Fibroblast of skin of left biceps (primary cell): ENCODE measurements around the gene SPON1.

ENCODE experiments used
- DNase-seq, 2 experiments: peaks; one replicate each; pipeline ENCODE4 v3.0.0-alpha.2; 2013; ENCODE audit warnings: low read depth in 2 of 2

SPON1 gene

DNA sequence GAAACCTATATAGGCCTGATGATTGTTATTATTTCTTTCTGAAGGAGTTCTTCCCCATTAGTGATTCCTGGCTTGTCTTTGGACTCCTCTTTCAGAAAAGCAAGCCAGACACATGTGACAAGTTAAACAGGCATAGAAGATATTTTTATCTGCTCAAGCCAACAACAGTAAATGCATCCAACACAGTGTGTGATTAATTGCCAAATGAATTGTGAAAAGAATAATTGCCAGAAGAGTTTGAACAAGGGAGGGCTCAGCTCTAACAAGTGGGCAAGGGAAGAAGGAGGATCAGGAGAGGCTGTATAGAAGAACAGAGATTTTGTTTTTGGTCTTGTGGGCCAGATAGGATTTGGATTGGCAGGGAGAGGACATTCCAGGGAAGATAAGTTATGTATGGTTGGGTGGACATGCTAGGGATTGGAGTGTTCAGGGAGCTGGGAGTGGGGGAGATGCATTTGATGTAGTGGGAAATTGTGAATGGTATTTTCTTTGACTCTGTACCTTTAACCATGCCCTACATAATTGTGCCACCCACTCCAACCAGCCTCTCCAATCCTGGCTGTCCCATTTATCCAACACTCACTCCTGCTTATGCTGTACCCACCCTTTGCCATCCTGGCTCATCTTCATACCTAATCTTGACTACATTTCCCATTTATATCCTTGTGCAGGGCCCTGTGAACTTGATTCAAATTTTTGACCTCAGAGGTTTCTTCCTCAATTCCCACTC, 223.7 kb downstream of the SPON1 start:
- DNase-seq = no peak

DNA sequence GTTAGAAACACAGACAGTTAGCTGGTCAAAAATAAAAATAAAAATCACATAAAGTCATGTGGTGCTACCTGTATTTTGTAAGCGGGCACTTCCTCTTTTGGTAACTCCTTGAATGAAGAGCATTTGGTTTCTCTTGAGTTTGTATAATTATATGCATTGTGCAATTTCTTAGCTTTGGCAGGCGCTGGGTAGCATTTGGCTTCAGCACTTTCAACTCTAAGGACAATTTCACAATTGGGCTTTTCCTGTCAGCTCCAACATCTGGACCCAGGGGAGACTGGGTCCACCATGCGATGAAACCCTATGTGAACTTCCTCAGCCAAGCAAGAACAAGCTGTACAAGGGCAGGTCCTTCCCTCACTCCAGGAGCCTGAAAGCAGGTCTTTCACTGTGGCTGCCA, 227.4 kb downstream of the SPON1 start:
- no peak for DNase-seq

DNA sequence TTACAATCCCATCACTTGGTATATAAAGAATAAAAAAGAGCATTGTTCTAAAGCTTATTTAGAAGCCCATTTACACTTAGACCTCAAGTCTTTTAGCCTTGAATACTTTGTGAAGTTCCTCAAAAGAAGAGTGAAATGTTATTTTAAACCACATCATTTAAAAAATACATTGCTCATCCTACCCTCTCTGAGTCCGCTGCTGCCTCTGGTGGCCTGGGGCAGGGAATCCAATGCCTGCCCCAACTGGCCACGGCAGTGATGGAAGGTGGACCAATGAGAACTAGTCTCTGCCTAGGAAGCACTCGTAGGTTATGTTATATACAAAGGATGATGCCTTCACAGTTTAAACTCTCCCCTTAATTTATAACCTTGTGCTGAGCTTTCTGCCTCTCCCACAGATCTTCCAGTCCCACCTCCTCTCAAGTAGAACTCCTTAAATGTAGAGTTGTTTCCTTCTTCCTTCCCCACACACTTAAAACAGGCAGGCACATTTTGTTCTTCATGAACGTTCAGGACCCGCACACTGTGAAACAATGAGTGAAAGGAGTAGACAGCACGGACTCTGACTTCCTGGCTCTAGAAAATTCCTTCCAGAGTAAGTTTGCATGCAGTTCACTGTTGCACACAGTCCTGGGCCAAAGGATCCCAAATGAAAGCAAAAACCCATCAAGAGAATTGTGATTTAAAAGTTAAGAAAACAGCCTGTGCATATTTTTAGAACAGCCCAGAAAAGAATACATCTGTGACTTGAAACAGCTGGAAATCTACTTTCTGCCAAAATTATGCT, 228.7 kb downstream of the SPON1 start:
- DNase-seq = no peak

DNA sequence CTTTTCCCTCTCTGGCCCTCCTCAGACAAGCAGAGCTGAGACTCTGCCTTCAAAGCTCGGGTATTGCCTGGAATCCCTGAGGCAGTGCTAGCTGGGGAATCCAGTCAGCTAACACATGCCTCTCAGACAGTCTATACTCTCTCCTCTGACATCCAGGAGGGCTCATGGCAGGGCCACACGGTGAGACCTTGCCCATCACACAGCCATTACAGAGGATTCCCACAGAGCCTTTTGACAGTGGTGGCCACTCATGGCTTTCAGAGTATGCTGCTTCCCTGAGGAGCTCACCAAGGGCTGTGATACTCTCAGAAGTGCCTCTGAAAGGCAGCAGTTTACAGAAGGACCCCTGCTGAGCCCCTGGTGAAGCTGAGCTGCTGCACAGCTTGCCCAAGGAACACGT, 231.1 kb downstream of the SPON1 start:
- no peak for DNase-seq

DNA sequence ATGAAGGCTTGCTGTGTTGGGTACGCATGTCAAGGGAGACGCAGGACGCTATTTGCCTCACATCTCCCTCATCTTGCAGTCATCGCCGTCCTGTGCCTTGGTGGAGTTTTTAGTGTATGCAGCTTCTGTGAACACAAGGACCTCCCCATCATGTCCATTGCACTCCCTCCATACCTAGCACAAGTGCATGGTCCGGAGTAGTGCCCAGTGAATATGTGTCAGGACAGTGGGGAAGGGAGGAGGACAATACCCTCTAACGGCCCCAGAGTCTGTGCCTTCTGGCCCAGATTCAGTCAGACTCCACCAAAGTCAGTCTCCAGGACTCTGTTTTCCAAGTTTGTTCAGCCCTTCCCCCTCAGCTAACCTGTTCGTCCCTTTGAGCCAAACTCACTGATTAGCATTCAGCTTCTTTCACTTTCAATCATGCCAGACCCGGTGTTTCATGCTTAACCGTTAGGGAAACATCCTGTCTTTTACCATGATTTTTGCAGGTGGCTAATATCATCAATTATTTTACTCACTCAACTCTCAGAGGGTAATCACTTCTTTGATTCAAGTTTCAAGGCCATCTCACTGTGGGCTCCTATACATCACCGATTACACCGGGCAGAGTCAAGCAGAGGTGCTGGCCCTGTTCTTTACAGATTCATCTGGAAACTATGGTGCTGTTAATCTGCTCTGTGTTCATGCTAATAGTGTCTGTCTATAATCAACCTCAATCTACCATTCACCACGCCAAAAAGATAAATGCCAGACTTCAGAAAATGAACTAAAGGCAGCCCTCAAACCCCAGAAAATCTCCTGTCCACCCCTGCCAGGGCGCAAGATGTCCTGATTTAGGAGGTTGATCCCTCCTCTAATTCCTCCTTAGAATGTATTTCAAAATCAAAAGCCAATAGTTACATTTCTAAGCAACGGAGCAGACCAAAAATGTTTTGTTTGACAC, 240.0 kb downstream of the SPON1 start:
- DNase-seq = no peak

DNA sequence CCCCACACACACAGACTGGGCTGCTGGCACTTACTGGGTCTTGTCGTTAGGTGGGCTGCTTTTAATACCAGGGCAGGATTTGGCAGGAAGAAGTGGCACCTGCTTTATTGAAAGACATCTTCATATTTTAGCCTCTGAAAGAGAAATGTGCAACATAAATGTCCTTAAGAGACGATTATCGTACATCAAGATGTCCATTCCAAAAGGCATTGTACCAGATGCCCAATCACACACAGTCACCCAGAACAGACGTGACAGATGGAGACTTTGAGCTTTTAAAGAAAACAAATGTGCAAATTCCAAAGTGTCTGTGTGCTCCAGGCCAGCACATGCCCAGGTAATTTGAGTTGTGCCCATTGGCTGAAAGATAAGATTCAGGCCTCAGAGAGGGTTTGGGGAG, 240.8 kb downstream of the SPON1 start:
- no peak for DNase-seq

DNA sequence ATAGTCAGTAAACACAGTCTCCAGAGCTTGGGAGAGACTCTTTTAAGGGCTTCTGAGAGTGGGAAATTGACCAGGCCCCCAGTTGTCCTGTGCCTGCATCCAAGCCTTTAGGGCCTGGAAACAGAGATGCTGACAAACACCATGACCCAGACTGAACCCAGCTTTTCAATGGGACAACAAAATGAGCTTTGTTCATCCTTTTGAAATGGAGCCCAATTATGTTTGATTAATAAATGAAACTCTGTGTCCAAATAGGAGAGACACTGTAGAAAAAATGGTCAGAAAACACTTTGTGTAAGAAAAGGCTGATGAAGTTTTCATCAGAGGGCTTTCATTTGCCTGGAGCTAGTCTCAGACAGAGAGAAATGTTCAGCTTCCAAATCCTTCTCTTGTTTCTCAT, 250.5 kb downstream of the SPON1 start:
- no peak for DNase-seq

DNA sequence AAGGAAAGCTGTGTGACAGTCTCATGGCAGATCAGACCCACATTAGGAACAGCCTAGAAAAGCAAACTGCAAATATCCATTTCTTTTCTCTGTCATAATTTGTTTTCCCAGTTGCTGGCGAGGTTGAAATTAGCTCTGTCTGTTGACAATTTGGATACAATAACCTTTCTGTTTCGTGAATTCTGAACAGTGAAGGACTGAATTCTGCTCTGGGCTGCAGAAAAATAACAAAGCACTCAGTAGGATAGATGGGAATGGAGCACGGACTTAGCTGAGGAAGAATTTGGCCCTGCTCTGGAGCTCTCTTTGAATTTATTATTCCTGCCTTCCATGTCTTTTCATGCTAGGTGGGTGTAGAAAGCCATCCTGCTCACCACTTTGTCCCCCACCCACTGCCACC, 256.2 kb downstream of the SPON1 start:
- DNase-seq = no peak

DNA sequence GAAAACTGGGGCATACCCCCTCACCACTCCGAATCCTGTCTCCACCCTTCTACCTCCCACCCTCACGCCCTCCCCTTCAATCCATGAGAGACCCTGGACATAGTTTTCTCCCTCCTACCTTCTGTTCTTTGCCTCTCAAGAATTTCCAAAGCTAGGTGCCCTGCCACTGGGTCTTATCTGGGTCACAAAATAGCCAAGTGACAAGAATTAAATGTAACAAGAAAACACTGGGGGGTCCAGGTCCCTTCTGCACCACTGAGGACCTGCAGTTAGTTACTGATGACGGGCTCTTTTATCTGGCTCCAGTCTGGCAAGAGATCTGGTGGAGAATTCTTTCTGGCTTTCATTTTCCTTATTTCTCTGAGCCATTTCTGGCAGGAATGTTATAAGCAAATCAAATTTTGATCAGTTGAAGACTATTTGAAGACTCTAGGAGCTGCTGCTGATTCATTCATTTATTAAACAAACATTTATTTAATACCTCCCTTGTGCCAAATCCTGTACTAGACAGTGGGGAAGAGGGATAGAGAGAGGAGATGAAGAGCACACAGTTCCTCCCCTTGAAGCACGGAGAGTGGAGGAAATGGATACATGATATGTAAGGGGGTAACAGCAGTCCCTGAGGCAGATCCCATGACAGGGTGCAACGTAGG, 261.2 kb downstream of the SPON1 start:
- DNase-seq = no peak

DNA sequence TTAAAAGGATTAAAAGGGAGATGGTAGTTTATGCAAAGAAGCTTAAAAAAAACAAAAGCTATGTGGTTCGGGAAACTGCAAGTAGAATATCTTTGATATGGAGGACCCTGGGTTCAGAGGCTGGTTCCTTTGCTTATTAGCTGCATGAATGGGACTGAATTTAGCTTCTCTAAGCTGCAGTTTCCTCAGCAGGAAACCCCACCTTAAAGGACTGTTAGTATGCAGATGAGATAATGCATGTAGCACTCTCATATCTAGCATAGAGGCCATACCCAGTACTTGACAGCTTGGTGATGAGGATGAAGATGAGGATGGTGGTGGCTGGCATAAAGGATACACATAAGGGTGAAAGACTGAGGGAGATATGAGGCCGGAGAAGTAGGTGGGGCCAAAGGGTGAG, 261.9 kb downstream of the SPON1 start:
- DNase-seq = no peak

DNA sequence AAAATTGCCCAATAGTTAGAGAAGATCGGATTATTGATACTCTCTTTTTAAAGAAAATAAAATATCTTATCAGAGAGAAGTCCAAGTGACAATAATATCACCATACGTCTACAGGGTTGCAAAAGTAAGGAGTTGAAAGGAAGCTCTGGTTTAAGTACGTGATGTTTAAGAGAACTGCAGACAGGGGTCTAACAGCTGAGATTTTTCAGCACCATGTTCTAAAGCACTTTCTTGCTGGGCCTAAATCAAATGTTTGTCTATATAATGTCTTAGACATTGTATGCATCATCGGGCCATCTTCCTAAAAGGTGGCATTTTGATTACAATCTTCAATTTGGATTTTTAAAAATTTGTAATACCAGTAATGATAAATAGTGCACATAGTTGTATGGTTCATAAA, 263.1 kb downstream of the SPON1 start:
- DNase-seq = no peak

DNA sequence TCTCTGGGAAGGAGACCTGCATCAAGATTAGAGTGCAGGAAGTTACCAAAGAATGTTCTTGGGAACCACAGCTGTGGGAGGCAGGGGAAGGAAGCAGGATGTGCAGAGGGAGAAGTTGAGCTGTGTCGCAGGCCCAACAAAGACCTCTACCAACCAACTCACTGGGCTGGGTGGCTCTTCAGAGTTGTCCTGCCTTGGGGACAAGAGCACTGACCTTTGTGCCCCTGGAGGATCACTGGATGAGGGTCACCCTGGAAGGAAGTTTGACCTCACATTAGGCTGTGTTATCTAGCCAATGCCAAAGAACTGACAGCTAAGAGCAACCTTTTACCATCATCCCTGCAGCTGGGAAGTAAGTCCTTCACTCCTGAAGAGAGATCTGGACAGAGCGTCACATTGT, 265.8 kb downstream of the SPON1 start:
- DNase-seq = no peak

DNA sequence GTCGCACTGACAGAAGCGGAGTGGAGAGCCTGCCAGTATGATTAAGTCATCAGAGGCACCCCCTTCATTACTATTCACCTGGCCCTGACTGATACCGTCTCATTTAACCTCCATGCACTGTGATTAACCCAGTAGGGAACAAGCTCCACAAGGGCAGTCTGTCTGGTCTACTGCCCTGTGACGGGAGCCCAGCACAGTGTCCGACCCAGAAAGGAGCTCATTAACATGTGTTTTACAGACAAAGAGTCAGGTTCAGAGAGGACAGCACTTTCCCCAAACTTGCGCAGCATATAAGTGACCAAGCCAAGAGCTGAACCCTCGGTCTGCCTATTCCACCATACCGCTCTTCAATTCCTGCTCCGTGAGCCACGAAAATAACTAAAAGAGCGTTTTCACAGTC, 266.9 kb downstream of the SPON1 start:
- DNase-seq = no peak

DNA sequence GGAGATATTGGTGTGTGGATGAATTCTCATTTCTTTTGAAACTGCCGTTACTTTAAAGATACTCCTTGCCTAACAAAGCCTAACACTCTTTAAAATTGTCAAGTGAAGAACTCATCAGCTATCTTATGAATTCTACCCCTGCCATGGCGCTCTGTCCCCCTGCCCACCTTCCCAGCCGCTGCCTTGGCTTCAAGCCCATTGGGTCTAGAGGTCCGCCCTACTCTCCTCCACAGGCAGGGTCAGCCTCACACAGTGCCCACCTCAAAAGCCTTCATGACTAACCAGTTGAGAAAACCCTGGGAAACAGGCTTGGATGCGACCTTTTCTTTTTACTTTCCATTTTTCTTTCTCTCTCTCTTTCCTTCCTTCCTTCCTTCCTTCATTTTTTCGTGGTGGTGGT, 267.9 kb downstream of the SPON1 start:
- no peak for DNase-seq

DNA sequence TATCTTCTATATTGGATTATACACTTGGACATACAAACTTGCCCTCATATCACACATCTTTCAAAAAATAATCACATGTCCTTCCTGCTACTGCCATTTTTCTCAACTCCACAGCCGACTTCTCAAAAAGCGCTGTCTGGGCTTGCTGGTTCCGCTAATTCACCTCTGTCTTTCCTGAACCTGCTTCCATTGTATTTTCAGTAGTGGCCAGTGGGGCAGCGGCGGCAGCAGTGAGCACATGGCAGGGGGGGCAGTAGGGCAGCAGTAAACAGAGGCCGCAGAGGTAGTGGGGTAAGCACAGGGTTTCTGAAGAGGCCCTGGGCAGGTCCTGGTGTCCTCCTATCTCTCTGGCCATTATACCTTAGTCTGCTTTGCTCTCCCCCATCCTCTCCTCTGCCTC, 270.1 kb downstream of the SPON1 start:
- no peak for DNase-seq

DNA sequence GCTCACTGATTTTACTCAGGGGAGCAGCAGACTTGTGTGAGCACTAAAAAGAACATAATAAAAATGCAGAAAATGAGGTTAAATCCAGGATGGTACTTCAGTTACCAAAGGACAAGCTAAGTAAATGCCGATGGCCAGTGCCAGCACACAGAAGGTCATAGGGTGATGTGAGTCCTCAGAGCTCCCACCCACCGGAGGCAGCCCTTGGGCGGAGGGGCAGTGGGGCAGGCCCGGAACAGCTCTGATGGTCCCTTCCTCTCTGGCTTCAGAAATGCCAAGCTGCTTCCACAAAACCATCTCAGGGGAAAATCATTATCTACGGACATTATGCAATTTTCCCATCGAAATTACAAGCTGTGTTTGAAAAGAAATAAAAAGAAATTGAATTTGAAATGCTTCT, 271.9 kb downstream of the SPON1 start:
- DNase-seq = no peak

DNA sequence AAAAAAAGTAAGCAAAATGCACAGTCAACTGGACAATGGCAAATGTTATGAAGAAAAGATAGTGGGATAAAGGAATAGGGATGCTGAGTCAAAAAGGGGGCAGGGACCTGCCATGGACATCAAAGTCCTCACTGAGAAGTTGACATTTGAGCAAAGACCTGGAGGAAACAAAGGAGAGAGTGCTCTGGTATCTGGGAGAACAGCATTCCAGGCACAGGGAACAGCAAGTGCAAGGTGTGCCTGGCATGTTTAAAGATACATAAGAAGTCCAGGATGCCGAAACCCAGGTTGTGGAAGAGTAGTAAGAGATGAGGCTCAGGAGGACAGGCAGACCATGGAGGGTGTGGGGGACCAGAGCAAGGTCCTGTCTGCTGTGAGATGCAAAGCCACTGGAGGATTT, 273.2 kb downstream of the SPON1 start:
- no peak for DNase-seq

DNA sequence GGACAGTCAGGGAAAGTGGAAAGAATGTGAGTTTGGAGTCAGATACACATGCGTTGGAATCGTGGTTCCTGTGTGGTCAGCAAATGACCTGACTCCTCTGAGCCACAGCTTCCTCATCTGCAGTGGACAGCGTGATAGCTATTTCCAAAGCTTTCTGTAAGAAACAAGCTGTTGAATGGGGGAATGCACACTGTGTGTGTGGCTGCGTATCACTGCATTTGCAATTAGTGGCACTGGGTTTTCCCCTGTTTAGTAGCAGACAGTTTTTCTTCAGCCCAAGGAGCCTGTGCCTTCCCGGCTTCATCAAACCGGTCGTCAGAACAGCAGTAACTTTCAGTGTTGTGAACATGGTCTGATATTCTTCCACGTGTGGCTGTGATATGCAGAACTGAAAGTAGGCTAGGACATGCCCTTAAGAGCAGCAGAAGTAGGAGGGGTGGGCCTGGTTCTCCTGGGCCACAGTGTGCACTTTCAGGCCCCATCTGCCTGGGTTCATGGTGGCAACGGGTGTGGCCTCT, 275.0 kb downstream of the SPON1 start:
- no peak for DNase-seq

DNA sequence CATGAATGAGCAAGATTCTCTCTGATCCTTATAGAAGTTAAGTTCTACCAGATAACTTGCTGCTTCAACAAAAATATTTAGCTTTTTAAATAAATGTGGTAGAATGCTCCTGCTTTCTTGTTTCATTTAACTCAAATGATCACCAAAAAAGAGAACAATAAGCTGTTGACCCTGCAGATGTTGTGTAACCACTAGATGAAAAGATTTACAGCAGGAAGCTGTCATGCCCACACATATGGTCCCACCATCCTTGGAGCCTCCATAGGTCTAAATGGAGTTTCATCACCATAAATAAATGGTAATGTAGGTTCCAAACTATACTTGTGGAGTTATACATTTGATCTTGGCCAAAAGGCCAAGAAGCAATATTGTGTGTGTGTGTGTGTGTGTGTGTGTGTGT, 277.7 kb downstream of the SPON1 start:
- no peak for DNase-seq

DNA sequence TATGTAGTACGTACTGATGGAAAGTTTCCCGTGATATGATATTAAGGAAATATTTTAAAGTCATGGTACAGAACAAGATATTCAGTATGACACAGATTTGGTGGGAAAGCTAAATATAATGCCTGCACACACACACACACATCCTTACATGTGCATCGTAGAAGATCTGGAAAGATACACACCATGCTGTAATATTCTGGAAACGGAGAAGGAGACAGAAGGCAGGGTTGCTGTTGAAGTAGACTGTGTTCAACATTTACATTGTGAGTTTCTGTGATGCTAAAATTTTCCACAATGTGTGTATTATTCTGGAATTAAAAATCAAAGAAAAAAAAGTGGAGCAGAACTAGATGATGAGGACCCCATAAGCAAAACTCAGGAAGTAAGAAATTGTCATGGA, 278.4 kb downstream of the SPON1 start:
- DNase-seq = no peak

DNA sequence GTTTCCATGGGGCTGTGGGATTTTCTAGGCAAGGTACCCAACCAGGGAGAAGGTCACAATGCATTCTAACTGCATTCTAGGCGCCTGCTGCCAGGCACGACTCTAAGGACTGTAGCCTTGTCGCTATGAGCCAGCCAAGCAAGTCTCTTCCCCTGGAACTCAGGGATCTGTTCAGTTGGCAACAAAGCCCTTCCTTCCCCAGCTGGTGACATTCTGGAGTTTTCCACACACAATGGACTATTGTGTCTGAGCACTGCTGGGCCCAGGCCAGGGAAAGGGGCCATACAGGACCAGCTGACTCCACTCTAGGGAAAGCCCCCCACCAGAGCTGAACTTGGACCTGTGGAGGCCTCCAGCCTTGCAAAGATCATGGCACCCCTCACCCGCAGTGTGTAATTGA, 279.7 kb downstream of the SPON1 start:
- no peak for DNase-seq

DNA sequence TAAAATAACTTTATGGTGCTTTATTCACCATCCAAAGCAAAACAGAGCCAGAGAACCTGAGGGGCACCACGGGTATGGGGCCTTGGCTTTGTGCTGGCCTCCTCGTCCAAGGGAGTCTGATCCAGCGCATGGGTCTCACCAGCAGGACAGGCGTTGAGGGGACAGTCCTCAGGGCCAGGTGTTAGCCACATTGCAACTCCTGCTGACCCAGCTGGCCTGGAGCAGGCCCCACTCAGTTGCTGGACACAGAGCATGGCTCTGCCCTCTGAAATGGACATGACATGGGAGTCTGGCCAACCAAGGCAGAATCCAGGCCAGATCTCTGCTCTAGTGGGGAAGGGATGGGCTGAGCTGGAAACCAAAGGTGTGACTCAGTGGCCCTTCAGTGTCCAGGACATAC, 280.2 kb downstream of the SPON1 start:
- DNase-seq = no peak
